Ectodermal cell (in vitro differentiated cells): Measurements from ENCODE around the gene ICAM2.

Experiments used
- H3K27ac ChIP-seq: 2 replicates; pipeline ENCODE4 v1.7.0; 2013; ENCODE audit warnings: mild to moderate bottlenecking, low read depth, low read length; ENCODE audit not compliant: insufficient read depth, poor library complexity, severe bottlenecking
- H3K27me3 ChIP-seq: 2 replicates; pipeline ENCODE4 v1.7.0; 2013; ENCODE audit warnings: mild to moderate bottlenecking, low read length; ENCODE audit not compliant: insufficient read depth, control insufficient read depth, poor library complexity, severe bottlenecking
- H3K36me3 ChIP-seq: one replicate; pipeline ENCODE4 v1.7.0; 2013; ENCODE audit warnings: low read length; ENCODE audit not compliant: control insufficient read depth, insufficient read depth
- H3K4me1 ChIP-seq: one replicate; pipeline ENCODE4 v1.7.0; 2013; ENCODE audit warnings: low read length; ENCODE audit not compliant: control insufficient read depth, insufficient read depth
- H3K4me3 ChIP-seq: 2 replicates; pipeline ENCODE4 v1.7.0; 2013; ENCODE audit warnings: low read depth, low read length, control low read depth; ENCODE audit not compliant: insufficient read depth
- H3K9me3 ChIP-seq: 2 replicates; pipeline ENCODE4 v1.7.0; 2013; ENCODE audit warnings: mild to moderate bottlenecking, low read length, moderate library complexity; ENCODE audit not compliant: control insufficient read depth
- WGBS, 2 experiments: methylation state at CpG; one replicate each; pipeline ENCODE4 v1.1.7; 2013; ENCODE audit warnings: missing lambda C conversion rate in 2 of 2; 5-methylcytosine and 5-hydroxymethylcytosine counted together

ICAM2 gene

GRCh38 chr17:64060331-64060730 is 39.9 kb upstream of the ICAM2 start:
- 66 to 74% methylated on average over 5 of the region's 5 CpGs for WGBS, 2 experiments
- no peaks in the 10 kb centered on the region for H3K4me1 ChIP-seq
- no peak overlapping the region for H3K27ac ChIP-seq
- no peak overlapping the region for H3K4me3 ChIP-seq
- H3K27me3 ChIP-seq = no peaks in the 10 kb centered on the region
- no peaks in the 10 kb centered on the region for H3K36me3 ChIP-seq
- H3K9me3 ChIP-seq = no peaks in the 10 kb centered on the region

DNA sequence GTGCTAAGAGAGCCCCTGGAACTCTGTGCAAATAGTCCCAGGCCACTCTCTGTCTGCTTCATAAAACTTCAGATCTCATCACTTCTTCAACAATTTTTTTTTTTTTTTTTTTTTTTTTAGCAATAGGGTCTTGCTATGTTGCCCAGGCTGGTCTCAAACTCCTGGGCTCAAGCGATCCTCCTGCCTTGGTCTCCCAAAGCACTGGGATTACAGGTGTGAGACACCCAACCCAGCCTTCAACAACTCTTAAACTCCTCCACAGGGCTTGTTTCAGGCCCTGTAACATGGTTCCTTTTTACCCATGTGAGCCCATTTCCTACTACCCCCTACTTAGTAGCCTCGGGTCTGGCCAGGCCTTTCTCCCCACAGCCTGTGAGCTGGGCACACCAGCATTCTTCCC is 39.3 kb upstream of the ICAM2 start:
- no peak overlapping the region for H3K27ac ChIP-seq
- 95% methylated on average over 2 of the region's 2 CpGs for WGBS, 2 experiments

GRCh38 chr17:64058621-64059020 is 38.2 kb upstream of the ICAM2 start:
- Histone ChIP-seq H3K36me3 (no peaks in the 10 kb centered on the region), H3K27ac (no peak overlapping the region), H3K4me3 (no peak overlapping the region), H3K27me3 (no peaks in the 10 kb centered on the region), H3K4me1 (no peaks in the 10 kb centered on the region), H3K9me3 (no peaks in the 10 kb centered on the region)
- 93% methylated on average over 5 of the region's 5 CpGs for WGBS, 2 experiments

More for the DNA sequence above, 39.3 kb upstream of the ICAM2 start:
- H3K27me3 ChIP-seq = no peaks in the 10 kb centered on the region
- no peaks in the 10 kb centered on the region for H3K4me1 ChIP-seq
- no peaks in the 10 kb centered on the region for H3K9me3 ChIP-seq
- no peak overlapping the region for H3K4me3 ChIP-seq
- no peaks in the 10 kb centered on the region for H3K36me3 ChIP-seq

GRCh38 chr17:64057701-64058263 is 37.3 kb upstream of the ICAM2 start:
- Histone ChIP-seq H3K4me1 (no peaks in the 10 kb centered on the region), H3K27ac (no peak overlapping the region)

GRCh38 chr17:64056269-64057005 is 36.0 kb upstream of the ICAM2 start:
- Histone ChIP-seq H3K27me3 (no peaks in the 10 kb centered on the region), H3K9me3 (no peaks in the 10 kb centered on the region), H3K4me1 (no peaks in the 10 kb centered on the region), H3K36me3 (no peaks in the 10 kb centered on the region), H3K27ac (no peak overlapping the region), H3K4me3 (no peak overlapping the region)
- WGBS, 2 experiments = 84 to 88% methylated on average over 12 of the region's 12 CpGs

More at GRCh38 chr17:64057701-64058263, 37.3 kb upstream of the ICAM2 start:
- no peaks in the 10 kb centered on the region for H3K36me3 ChIP-seq
- H3K9me3 ChIP-seq = no peaks in the 10 kb centered on the region
- H3K27me3 ChIP-seq = no peaks in the 10 kb centered on the region
- no peak overlapping the region for H3K4me3 ChIP-seq
- 97% methylated on average over 9 of the region's 9 CpGs for WGBS, 2 experiments

- 93 to 94% methylated on average over 22 of the region's 22 CpGs for WGBS, 2 experiments
- H3K36me3 ChIP-seq = no peaks in the 10 kb centered on the region
- H3K4me3 ChIP-seq = no peak overlapping the region
- no peaks in the 10 kb centered on the region for H3K27me3 ChIP-seq
- no peak overlapping the region for H3K27ac ChIP-seq
- no peaks in the 10 kb centered on the region for H3K4me1 ChIP-seq
- H3K9me3 ChIP-seq = no peaks in the 10 kb centered on the region
Measured at GRCh38 chr17:64055183-64056142, 35.0 kb upstream of the ICAM2 start.

GRCh38 chr17:64054304-64054703 is 33.9 kb upstream of the ICAM2 start:
- H3K4me1 ChIP-seq = no peaks in the 10 kb centered on the region
- no peaks in the 10 kb centered on the region for H3K27me3 ChIP-seq
- no peaks in the 10 kb centered on the region for H3K36me3 ChIP-seq
- no peak overlapping the region for H3K27ac ChIP-seq
- no peak overlapping the region for H3K4me3 ChIP-seq
- no peaks in the 10 kb centered on the region for H3K9me3 ChIP-seq
- WGBS, 2 experiments = 95% methylated on average over 21 of the region's 21 CpGs

DNA sequence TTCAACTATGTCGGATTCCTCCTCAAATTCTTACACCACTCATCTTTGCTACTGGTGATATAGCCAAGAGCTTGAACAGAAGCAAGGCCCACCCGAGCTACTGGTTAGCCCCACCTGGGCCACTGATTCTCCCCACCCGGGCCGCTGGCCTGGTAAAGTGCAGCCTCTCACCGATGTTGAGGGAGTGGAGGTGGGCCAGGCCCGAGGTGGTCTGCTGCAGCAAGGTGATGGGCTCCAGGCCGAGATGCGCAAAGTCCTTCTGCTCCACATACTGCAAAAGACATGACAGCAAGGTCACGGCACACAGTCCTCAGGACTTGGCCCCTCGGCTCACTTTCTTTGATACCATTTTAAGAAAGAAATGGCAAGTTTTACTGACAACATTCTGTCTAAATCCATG is 32.7 kb upstream of the ICAM2 start:
- H3K4me3 ChIP-seq = no peak overlapping the region
- H3K27ac ChIP-seq = no peak overlapping the region
- no peaks in the 10 kb centered on the region for H3K4me1 ChIP-seq
- no peaks in the 10 kb centered on the region for H3K9me3 ChIP-seq
- H3K36me3 ChIP-seq = no peaks in the 10 kb centered on the region
- WGBS, 2 experiments = 93 to 95% methylated on average over 10 of the region's 10 CpGs
- H3K27me3 ChIP-seq = no peaks in the 10 kb centered on the region

GRCh38 chr17:64051153-64051552 is 30.7 kb upstream of the ICAM2 start:
- Histone ChIP-seq H3K27ac (no peak overlapping the region), H3K36me3 (no peaks in the 10 kb centered on the region), H3K4me1 (no peaks in the 10 kb centered on the region), H3K27me3 (no peaks in the 10 kb centered on the region), H3K4me3 (no peak overlapping the region), H3K9me3 (no peaks in the 10 kb centered on the region)
- 85 to 95% methylated on average over 1 of the region's 1 CpG for WGBS, 2 experiments

GRCh38 chr17:64048805-64049204 is 28.4 kb upstream of the ICAM2 start:
- H3K27ac ChIP-seq = no peak overlapping the region
- no peaks in the 10 kb centered on the region for H3K36me3 ChIP-seq
- WGBS, 2 experiments = 95 to 96% methylated on average over 9 of the region's 9 CpGs
- no peak overlapping the region for H3K4me3 ChIP-seq
- no peaks in the 10 kb centered on the region for H3K27me3 ChIP-seq
- no peaks in the 10 kb centered on the region for H3K9me3 ChIP-seq
- no peaks in the 10 kb centered on the region for H3K4me1 ChIP-seq
